Measurements from ENCODE around the gene SCTR. TPM values are rescaled to one million over a fixed set of nuclear protein-coding genes. Genes with fewer than 3 reads are reported as not detected.
A peak's percentile ranks its signal among the peaks of the same experiment; 100 is the strongest.

Gene SCTR
- total and polyA plus RNA-seq, 2 of the 13 experiments (the other 11 are each of a cell fraction or from before 2014, with no cell fraction given): not detected

GRCh38 chr2:119423811-119424210, 100.5 kb downstream of the SCTR start (continued):
- TF ChIP-seq ZNF512B (CRISPR knock-in tag; IDR thresholded peaks at IDR 0.05; ENCODE audit: borderline replicate concordance) (no peak), HNF4A (CRISPR knock-in tag; IDR thresholded peaks at IDR 0.05) (peak; percentile 49; the same call in 1 of the 2 replicates), EP300 (IDR thresholded peaks at IDR 0.05; ENCODE audit: low read depth in 2 of 2, low read length in 2 of 2) (0 out of 4 replicates have a peak, but pooled peaks of 1 of the 2 experiments have one; percentile 14), EP300 (CRISPR knock-in tag; IDR thresholded peaks at IDR 0.05; ENCODE audit: borderline replicate concordance) (no peak), SOX5 (CRISPR knock-in tag; IDR thresholded peaks at IDR 0.05; ENCODE audit: borderline replicate concordance) (peak; percentile 77; the same call in 1 of the 2 replicates), YEATS2 (CRISPR knock-in tag; IDR thresholded peaks at IDR 0.05; ENCODE audit: borderline replicate concordance) (no peak), PATZ1 (CRISPR knock-in tag; IDR thresholded peaks at IDR 0.05) (no peak), NCOA2 (CRISPR knock-in tag; IDR thresholded peaks at IDR 0.05) (peak; percentile 23; the same call in 1 of the 2 replicates), ZNF530 (CRISPR knock-in tag; IDR thresholded peaks at IDR 0.05; ENCODE audit: low read depth) (no peak), ETV5 (CRISPR knock-in tag; IDR thresholded peaks at IDR 0.05; ENCODE audit: borderline replicate concordance) (no peak; the same call in 1 of the 2 replicates), SOX6 (IDR thresholded peaks at IDR 0.05) (no peak), SOX6 (CRISPR knock-in tag; IDR thresholded peaks at IDR 0.05) (peak; percentile 66), ZFP91 (CRISPR knock-in tag; IDR thresholded peaks at IDR 0.05; ENCODE audit: borderline replicate concordance) (no peak), MATR3 (CRISPR knock-in tag; IDR thresholded peaks at IDR 0.05) (no peak), ZNF709 (CRISPR knock-in tag; IDR thresholded peaks at IDR 0.05) (no peak), ZNF205 (CRISPR knock-in tag; IDR thresholded peaks at IDR 0.05) (no peak), SNAPC4 (CRISPR knock-in tag; IDR thresholded peaks at IDR 0.05) (0 out of 2 replicates have a peak, but pooled peaks have one; percentile 33), RCOR2 (CRISPR knock-in tag; IDR thresholded peaks at IDR 0.05) (no peak), SOX13 (IDR thresholded peaks at IDR 0.05) (no peak), SOX13 (CRISPR knock-in tag; conservative IDR thresholded peaks at IDR 0.05 in 1 of 2, IDR thresholded peaks at IDR 0.05 in 1 of 2) (peak in 1 of 2 experiments; percentile 82; a peak in 2 of 4 replicates)
